Chondrocyte (in vitro differentiated cells): ENCODE data around the gene TMEM45B. TPM values are rescaled to one million over a fixed set of nuclear protein-coding genes. Genes with fewer than 3 reads are reported as not detected.

Experiments used
- DNase-seq: peaks from one replicate; pipeline ENCODE4 v3.0.0; 2021; ENCODE audit warnings: mixed read lengths, low spot score
- H3K27ac Mint-ChIP-seq: one replicate; pipeline ENCODE4 v1.8.0; 2021; ENCODE audit warnings: mild to moderate bottlenecking, moderate library complexity, mixed read lengths; ENCODE audit not compliant: unreplicated experiment
- H3K27me3 Mint-ChIP-seq: 2 replicates; pipeline ENCODE4 v1.8.0; 2021; ENCODE audit warnings: low read depth, mixed read lengths
- H3K36me3 Mint-ChIP-seq: 2 replicates; pipeline ENCODE4 v1.8.0; 2021; ENCODE audit warnings: low read depth, mixed read lengths
- H3K4me1 Mint-ChIP-seq: 2 replicates; pipeline ENCODE4 v1.8.0; 2021; ENCODE audit warnings: low read depth, mild to moderate bottlenecking, mixed read lengths
- H3K4me3 Mint-ChIP-seq: one replicate; pipeline ENCODE4 v1.8.0; 2021; ENCODE audit warnings: mild to moderate bottlenecking, moderate library complexity, mixed read lengths; ENCODE audit not compliant: unreplicated experiment
- H3K9me3 Mint-ChIP-seq: 2 replicates; pipeline ENCODE4 v1.8.0; 2021; ENCODE audit warnings: low read depth, mixed read lengths
- long read RNA-seq: library from polyadenylated mRNA; stranded (forward); transcript quantifications from one replicate; pipeline ENCODE4 v2.0.0, GENCODE V29; 2021
- total RNA-seq: library from RNA; stranded (reverse); gene quantifications from 3 replicates; pipeline ENCODE4 v1.2.1, GENCODE V29; 2021
- TF ChIP-seq, protein P1 (sequence below): fragments of 200-600 bp; sonication (generic); IDR thresholded peaks from 2 replicates; pipeline ENCODE4 v1.5.0; 2021; ENCODE audit warnings: antibody characterized with exemption, mild to moderate bottlenecking, moderate library complexity

Gene TMEM45B
- not detected in 3 replicates for total RNA-seq
- long read RNA-seq: 0 reads

DNA sequence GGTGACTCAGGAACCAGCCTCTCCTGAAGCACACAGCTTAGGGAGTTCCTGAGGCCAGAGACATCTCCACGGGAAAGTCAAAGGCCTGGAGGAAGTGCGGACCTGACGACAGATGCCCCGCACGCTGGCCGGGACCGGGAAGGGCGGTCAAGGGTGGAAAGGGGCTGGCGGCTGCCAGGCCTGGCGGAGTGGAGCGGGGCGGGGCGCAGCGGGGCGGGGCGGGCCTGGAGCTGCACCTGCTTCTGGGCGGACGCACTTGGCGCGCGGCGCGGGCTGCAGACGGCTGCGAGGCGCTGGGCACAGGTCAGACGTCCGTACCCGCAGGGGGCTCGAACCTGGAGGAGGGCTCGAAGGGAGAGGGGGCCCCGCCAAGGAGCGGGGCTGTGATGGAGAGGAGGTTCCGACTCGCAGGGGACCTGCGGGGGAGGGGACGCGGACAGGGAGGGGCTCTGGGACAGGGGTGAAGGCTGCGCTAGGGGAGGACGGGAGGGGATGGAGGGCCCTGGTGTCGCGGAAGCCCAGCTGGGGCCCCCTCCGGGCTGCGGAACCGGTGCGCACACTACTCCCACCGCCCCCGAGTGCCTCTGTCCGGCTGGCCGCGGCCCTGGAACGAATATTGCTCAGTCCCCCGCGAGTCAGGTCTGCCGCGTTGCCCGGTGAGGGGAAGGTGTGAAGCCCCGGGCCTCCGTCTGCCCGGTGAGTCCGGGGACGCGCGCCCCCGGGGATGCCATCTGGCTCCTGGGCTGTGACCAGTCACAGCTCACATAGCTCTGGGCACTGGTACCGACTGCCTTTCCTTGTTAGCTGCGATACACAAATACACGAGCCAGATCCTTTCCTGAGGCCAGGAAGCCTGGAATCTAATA, at the start of gene TMEM45B:
TMEM45B (plus strand) TSS at position 253 of the 866 bp plus-strand sequence. CDS start 36,635 bp downstream, outside the sequence.
- Mint-ChIP-seq H3K27me3 (peaks cover 41% of the 10 kb centered on the region), H3K36me3 (no peaks in the 10 kb centered on the region), H3K27ac (no peak within 1 kb of the TSS), H3K4me1 (peaks cover 20% of the 10 kb centered on the region), H3K9me3 (no peaks in the 10 kb centered on the region), H3K4me3 (peak within 1 kb of the TSS; percentile 62)
- no peak for DNase-seq
- TF ChIP-seq, protein P1, sequence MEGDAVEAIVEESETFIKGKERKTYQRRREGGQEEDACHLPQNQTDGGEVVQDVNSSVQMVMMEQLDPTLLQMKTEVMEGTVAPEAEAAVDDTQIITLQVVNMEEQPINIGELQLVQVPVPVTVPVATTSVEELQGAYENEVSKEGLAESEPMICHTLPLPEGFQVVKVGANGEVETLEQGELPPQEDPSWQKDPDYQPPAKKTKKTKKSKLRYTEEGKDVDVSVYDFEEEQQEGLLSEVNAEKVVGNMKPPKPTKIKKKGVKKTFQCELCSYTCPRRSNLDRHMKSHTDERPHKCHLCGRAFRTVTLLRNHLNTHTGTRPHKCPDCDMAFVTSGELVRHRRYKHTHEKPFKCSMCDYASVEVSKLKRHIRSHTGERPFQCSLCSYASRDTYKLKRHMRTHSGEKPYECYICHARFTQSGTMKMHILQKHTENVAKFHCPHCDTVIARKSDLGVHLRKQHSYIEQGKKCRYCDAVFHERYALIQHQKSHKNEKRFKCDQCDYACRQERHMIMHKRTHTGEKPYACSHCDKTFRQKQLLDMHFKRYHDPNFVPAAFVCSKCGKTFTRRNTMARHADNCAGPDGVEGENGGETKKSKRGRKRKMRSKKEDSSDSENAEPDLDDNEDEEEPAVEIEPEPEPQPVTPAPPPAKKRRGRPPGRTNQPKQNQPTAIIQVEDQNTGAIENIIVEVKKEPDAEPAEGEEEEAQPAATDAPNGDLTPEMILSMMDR: no peak

DNA sequence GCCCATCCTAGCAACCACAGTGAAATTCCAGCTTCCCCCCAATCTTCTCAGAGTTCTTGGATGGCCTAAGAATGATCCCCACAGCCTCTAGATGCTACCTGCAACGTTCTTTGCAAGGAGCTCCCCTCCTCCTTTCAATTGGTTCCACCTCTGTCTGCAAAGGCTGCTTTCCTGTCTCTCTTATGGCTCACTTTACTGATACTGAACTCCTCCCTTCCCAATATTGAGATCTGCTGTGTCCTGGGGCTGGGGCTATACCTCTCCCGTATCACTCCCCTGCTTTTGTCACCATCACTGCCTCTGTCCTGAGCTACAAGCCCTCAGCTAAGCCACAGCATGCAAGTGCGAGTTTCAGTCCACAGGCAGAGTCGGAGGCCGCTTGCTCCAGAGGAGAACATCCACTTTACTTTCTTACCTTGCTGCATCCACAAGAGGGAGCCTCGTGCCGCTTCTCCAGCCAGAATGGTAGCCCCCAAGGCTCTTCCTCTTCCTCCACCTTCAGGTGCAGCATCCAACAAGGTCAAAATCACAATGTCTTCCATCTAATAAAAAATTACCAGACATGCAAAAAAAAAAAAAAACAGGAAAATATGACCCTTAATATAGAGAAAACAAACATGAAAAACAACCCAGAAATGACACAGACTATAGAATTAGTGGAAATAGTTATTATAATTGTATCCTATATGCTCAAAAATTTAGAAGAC, 48.6 kb upstream of the TMEM45B start:
- H3K36me3 Mint-ChIP-seq: peaks cover 3% of the 10 kb centered on the region
- H3K27me3 Mint-ChIP-seq: peaks cover 2% of the 10 kb centered on the region
- peaks cover 4% of the 10 kb centered on the region for H3K9me3 Mint-ChIP-seq
- TF ChIP-seq, protein P1: peak; percentile 82
- peaks cover 9% of the 10 kb centered on the region for H3K4me1 Mint-ChIP-seq
- DNase-seq: no peak
- H3K4me3 Mint-ChIP-seq: no peak overlapping the region
- H3K27ac Mint-ChIP-seq: no peak overlapping the region

DNA sequence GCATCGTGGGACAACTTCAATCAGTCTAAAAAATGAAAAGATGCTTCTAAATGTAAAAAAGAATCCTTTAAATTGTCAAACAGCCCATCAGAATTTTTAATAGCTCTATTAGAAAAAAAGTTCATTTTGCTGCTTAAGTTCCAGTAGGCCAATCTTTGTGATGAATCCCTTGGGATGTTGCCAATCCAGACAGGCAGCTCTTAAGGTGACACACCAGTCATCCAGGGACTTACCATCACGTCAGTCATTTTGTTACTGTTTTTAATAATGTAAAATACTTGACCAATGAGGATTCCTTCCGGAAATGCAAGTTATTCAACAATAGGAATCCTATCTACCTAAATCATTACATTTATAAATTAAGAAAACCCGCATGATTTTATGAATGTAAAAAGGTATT, 47.8 kb upstream of the TMEM45B start:
- Mint-ChIP-seq H3K27ac (no peak overlapping the region), H3K36me3 (peaks cover 3% of the 10 kb centered on the region), H3K4me1 (peaks cover 9% of the 10 kb centered on the region), H3K4me3 (no peak overlapping the region), H3K27me3 (peaks cover 2% of the 10 kb centered on the region), H3K9me3 (peaks cover 4% of the 10 kb centered on the region)
- TF ChIP-seq, protein P1: no peak
- no peak for DNase-seq

DNA sequence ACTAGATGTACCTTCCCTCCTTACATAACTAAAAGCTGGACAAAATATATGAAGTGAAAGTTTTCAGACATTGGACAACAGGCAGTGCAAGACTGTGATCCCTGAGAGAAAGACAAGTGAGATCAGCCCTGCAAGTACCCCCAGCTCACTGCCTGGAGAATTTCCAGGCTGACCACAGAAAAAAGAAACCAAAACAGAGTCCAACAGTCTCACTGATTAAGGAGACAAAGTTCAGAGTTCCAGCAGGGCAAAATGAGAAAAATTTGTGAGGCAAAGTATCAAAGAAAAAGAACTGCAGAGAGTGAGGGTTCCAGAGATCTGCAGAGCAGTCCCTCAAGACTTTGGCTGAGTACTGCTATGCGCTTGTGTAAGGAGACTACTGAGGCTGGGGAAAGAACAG, 47.3 kb upstream of the TMEM45B start:
- Mint-ChIP-seq H3K36me3 (peaks cover 3% of the 10 kb centered on the region), H3K27ac (no peak overlapping the region), H3K27me3 (peaks cover 2% of the 10 kb centered on the region), H3K9me3 (peaks cover 4% of the 10 kb centered on the region), H3K4me3 (no peak overlapping the region), H3K4me1 (peaks cover 9% of the 10 kb centered on the region)
- TF ChIP-seq, protein P1: no peak
- DNase-seq: no peak

DNA sequence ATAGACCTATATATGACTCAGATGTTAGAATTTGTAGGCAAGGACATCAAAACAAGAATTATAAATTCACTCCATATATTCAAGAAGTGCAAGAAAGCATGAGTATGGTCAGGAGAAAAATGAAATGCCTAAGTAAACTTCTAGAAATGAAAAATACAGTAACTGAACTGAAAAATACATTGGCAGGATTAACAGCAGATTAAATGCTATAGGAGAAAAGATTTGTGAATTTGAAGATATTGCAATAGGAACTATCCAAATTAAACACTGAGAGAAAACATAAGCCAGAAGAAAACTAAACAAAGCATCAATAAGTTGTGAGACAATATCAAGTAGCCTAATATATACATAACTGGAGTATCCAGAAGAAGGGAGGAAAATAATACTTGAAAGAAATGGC, 46.6 kb upstream of the TMEM45B start:
- no peak for DNase-seq
- TF ChIP-seq, protein P1: no peak
- no peak overlapping the region for H3K4me3 Mint-ChIP-seq
- H3K9me3 Mint-ChIP-seq: peaks cover 4% of the 10 kb centered on the region
- no peak overlapping the region for H3K27ac Mint-ChIP-seq
- peaks cover 9% of the 10 kb centered on the region for H3K4me1 Mint-ChIP-seq
- peaks cover 2% of the 10 kb centered on the region for H3K27me3 Mint-ChIP-seq
- H3K36me3 Mint-ChIP-seq: peaks cover 3% of the 10 kb centered on the region
